ENCODE results near the gene NDRG4.

Gene NDRG4

GRCh38 chr16:58510097-58510775 lies 10.3 kb downstream of the NDRG4 start:
- no peak for DNase-seq (ENCODE audit: low read depth)

DNA sequence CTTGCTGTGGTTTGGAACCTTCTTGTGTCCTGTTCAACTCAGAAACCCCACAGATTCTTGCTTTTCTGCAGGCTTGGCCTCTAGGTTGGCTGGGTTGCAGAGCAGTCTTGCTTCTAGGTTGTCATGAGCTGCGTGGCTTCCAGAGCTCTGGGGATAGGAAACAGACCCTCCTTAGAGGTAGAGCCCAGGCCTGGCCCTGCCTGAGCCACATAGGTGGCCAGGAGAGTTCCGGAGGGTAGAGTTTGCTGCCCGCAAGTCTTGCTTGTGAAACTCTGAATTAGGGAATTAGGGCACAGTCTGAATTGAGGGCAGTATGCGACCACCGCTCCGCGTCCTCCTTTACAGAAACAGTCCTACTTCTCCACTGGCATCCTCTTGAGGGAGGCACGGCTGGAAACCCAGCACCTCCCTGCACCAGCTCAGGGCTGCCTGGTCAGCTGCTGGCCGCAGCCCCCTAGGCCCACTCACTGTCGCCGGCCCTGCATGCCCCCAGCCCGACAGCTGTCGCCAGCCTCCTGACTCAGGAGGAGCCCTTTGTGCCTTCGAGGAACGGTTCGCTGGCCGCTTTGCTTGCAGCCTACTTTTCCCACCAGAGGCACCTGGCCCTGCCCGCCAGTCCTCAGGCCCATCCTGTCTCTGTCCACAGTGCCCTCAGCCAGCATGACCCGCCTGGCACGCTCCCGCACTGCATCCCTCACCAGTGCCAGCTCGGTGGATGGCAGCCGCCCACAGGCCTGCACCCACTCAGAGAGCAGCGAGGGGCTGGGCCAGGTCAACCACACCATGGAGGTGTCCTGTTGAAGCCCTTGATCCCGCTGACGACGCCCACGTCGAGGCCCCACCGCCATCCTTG lies 11.1 kb downstream of the NDRG4 start:
- no peak for DNase-seq (ENCODE audit: low read depth)

DNA sequence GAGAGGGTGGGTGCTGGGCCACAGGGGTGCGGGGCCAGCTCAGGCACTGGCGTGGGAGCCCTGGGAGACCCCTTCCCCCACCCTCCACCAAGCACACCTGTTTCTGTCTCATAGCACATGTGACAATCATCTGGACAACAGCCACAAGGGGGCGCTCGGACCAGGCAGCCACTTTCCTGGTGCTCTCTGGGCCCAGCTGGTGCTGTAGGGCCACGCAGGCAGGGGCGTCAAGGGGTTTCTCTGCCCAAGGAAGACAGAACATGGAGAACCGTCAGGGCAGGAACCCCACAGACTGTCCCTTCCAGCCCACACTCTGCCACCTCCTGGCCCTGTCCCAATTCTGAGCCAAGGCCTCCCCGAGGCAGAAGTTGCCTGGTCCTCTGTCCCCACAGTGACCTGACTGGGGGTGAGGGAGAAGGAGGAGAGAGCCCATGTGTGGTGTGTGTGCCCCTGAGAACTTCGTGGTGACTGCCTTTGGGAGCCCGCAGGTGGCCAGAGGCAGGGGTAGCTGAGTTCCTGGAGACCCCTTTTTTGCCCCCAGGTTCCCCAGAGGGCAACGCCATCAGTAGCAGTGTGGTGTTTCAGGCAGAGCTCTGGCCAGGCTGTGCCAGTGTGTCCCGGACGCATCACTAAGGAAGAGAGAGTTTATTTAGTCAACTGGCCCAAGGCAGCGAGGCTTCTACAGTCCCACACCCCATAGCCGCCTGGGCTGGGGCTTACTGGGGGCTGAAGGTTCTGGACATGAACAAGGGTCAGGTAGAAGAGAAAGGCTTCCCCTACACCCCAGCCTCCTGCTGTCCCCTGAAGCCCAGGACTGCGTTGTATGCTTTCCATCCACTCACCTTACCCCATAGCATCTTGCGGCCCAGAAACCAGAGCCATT lies 12.2 kb downstream of the NDRG4 start:
- peak; percentile 87 for DNase-seq (ENCODE audit: low read depth)

DNA sequence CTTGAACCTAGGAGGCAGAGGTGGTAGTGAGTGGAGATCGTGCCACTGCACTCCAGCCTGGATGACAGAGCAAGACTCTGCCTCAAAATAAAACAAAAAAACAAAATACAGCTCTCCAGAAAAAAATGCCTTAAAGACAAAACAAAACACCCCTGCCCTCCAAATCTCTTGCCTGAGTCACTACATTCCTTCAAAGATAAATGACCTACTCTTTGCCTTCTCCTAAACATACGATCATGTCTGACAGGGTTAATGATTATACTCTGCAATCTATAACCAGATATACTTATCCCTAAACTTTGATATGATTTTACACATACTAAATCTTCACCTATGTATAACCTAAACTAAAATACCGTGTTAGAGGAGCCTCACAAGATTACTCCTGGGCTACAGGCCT lies 13.9 kb downstream of the NDRG4 start:
- no peak for DNase-seq (ENCODE audit: low read depth)

DNA sequence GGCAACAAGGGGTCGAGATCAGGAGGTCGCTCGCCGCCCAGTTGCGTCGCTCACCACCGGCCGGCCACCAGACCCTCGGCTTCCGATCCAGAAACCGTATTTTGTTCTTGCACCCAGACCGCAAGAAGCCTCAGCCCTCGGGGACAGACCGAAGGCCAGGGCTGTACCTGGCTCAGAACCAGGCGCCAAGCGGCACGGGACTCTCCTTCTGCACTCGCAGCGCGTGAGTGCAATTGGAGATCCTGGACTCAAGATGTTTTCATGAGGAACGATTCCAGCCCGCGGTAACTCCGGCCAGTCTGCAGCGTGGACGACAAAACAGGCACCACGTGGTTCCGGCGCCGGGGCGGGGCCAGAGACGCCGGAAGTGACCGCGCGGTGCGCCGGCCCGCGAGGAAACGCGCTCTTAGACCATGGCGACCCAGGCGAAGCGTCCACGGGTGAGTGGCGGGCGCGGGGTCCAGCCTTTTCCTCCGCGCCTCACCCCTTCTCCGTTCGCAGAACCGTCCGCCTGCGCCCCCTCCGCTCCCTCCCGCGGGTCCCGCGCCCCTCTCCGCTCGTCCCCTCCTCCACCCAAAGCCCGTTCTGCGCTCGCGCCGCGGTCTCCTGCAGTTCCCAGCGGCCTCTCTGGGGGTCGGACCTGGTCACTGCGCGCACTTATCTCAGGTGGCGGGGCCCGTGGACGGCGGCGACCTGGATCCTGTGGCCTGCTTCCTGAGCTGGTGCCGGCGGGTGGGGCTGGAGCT lies 15.4 kb downstream of the NDRG4 start, which contains the start of gene SETD6:
TSS of gene SETD6 (plus strand) at position 393 of the 746 bp plus-strand sequence. CDS start at position 414, 21 bp downstream.
- DNase-seq (ENCODE audit: low read depth), result peak; percentile 52

- DNase-seq (ENCODE audit: low read depth), result no peak
Measured at GRCh38 chr16:58515871-58516767, 16.2 kb downstream of the NDRG4 start.

DNA sequence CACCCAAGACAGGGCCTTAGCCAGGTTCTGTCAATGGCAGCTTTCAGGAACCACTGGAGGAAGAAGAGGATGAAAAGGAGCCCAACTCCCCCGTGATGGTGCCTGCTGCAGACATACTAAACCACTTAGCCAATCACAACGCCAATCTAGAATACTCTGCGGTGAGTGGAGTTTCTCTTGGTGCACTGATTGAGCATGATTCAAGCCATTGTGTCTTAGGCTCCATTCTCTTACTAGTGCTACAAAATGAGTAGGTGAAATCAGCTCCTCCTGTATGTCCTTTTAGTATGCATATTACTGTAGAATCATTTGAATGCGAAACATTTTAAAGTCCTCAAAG lies 16.8 kb downstream of the NDRG4 start:
- no peak for DNase-seq (ENCODE audit: low read depth)

- no peak for DNase-seq (ENCODE audit: low read depth)
Measured at GRCh38 chr16:58518083-58518979, 18.4 kb downstream of the NDRG4 start.

GRCh38 chr16:58518980-58519368 lies 19.0 kb downstream of the NDRG4 start:
- DNase-seq (ENCODE audit: low read depth), result no peak

DNA sequence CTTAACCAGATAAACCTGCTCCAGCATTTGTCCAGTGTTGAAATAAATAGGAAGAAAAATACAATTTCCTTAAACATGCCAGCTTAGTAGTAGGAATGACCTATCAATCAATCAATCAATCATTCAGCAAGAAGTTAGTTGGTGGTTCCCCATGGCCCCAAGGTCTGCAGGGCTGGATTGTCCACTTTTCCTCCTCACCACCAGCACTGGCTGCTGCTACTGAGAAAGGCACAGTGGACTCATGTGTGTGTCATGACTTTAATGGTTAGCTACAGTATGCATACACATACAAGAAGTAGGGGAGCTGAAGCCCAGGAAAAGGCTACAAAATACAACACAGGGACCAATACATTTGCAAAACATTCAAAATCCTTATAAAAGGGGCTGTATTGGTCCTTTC lies 19.8 kb downstream of the NDRG4 start:
- no peak for DNase-seq (ENCODE audit: low read depth)

DNA sequence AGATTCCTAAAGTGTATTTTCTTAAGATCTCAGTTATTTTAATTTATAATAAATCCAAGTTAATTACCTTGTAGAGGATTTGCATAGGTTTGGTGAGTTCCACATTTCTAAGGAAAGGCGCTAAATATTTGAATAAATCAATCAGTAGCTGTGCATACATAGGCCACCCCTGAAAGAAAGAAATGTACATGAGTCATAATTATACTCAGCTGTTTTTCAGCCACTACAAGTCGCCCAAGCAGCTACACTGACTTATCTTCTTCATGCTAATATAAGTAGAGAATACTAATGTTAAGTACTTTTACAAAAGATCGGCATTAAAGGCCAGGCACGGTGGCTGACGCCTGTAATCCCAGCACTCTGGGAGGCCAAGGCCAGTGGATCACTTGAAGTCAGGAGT lies 30.2 kb downstream of the NDRG4 start:
- DNase-seq (ENCODE audit: low read depth), result no peak

DNA sequence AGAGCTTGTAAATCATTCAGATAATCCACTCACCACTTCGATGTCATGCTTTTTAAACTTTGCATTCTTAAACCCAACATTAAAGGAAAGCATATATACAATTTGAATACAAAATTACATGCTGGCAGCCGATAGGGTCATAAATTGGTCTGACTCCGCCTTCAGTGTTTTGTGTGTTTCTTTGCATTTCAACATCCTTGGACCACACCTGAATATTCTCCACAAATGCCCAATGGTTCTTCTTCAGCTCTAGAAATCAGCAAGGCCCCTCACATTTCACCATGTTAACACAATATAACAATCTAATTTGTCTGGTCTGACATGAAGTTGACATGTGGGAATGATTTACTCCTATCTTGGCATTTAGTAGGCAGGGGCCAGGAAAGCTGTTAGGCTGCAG lies 32.5 kb downstream of the NDRG4 start:
- DNase-seq (ENCODE audit: low read depth), result no peak

- no peak for DNase-seq (ENCODE audit: low read depth)
Measured at GRCh38 chr16:58533751-58534470, 34.0 kb downstream of the NDRG4 start.

GRCh38 chr16:58535100-58535499 lies 35.2 kb downstream of the NDRG4 start:
- DNase-seq (ENCODE audit: low read depth), result no peak

DNA sequence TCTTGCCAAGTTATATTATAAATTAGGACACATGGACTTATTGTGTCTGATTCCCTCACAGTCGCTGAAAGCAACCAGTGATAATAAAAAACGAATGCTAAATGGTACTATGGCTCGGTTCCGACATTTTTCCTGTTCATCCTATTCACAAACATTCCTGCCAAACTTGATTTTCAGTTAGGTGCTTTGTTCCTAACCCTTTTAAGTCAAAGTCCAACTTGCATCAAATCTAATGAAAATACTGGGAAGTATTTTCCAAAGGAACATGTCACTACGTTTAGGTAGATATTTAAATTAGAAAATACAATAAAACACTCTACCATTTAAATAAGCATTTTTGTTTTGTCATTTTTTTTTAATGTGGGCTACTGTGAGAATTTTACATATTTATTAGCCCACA lies 36.3 kb downstream of the NDRG4 start:
- no peak for DNase-seq (ENCODE audit: low read depth)

DNA sequence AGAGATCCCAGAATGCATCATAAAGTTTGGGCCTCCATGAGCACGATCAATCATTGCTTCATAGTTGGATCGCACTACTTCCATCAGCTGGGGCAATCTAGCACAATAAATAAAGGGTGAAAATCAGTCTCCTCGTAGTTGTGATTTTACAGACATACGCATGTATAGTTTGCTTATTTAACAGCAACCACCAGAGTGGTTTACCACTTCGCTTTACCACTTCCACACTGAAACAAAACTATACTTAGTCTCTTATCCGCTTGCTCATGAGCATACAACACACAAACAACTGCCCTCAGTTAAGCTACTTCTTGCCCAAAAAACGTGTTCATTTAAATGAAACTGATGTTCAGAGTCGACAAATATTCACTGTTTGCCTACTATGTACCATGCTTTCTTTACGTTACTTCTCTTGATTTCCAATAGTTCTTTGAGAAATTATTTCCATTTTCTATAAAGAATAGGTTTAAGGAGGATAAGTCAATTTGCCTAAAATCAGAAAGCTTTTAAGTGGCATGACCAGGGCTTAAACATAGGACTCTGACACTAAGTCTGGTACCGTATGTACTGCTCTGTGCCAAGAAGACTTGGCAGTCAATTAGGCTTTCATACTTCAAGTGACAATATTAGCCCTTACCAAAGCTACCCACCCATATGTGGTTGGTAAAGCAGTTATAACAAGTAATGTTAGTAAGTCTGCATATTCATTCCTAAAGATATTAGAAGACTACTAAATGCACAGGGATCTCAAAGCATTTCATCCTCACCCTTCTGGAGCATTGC lies 37.4 kb downstream of the NDRG4 start:
- no peak for DNase-seq (ENCODE audit: low read depth)

DNA sequence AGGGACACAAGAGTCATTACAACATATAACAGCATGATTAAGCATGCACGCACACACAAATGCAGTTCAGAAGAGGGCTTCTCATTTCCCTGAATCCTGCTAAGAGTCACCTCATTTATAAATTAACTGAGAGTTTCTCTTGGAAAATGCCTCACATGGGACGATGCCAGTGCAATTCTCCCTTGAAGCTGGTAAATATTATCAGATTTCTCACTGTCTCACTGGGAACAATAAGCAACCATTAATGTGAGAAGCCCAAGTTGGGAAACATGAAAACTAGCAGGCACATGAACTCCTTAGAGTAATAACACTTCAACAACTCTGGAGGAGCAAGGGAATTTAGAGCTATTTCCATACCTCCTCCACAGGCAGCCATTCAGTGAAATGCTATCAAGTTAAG lies 41.8 kb downstream of the NDRG4 start:
- no peak for DNase-seq (ENCODE audit: low read depth)

DNA sequence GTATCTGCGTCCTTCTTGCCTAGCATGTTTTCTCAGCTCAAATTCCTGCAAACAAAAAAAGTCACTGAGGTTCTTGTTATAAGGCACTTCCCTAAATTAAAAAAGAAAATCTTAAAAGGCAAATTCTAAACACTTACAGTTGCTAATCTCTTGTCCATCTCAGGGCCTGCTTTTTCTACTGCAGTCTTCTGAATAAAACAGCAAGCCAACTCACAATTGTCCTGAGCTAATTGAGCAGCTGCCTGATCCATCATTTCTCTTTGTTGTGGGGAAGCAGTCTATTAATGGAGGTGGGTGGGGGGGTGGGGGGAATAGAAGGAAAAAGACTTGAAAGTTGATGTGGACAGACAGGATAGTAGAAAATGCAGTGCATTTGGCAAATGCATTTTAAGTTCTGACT lies 42.3 kb downstream of the NDRG4 start:
- DNase-seq (ENCODE audit: low read depth), result no peak
